ENCODE data around the gene TRIM75.

Gene TRIM75

GRCh38 chr4:165027762-165028402, 25.8 kb upstream of the TRIM75 start:
- H3K27me3 ChIP-seq (replicated peaks; ENCODE audit: control insufficient read depth, insufficient read depth, low read length), result no peaks in the 10 kb centered on the region
- DNase-seq (ENCODE audit: extremely low read depth, insufficient read length), result no peak
- TF ChIP-seq CTCF (IDR thresholded peaks at IDR 0.05; ENCODE audit: insufficient read depth, low read length, poor library complexity, severe bottlenecking), result no peak
- H3K4me3 ChIP-seq (replicated peaks; ENCODE audit: low read depth, low read length), result no peak overlapping the region
- no peaks in the 10 kb centered on the region for H3K36me3 ChIP-seq (ENCODE audit: control insufficient read depth, insufficient read depth, low read length)

DNA sequence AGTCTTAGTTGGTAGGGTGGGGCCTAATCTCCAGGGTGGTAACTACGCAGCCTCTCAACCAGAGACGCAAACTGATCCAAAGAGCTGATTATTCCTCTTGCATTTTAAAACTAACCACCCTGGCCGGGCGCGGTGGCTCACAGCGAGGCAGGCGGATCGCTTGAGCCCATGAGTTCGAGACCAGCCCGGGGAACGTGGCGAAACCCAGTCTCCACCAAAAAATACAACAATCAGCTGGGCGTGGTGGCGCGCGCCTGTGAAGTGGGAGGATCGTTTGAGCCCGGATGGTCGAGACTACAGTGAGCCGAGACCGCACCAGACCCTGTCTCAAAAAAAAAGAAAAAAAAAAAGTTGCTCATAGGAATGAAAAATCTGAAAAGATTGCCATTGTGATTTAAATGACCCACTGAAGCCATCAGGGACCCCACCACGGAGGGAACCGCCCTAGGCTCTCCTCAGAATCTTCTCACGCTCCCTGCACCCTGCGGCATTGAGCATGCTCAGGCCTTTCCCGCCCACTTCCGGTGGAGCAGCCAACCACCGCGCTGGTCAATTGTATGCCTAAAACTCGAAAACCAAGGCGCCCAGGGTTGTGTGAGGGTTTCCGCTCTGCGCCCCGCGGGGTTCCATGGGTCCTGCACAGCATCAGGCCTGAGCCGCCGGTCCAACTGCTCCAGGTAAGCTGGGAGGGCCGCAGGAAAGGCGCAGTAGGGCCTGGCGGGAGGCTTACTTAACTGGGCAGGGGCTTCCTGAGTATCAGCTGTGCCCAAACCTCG, 22.0 kb upstream of the TRIM75 start, which contains the start of gene TRIM60:
TSS of gene TRIM60 (plus strand) at position 564 of the 776 bp plus-strand sequence. CDS start 8,074 bp downstream, outside the sequence.
- Histone ChIP-seq H3K27me3 (replicated peaks; ENCODE audit: control insufficient read depth, insufficient read depth, low read length) (no peaks in the 10 kb centered on the region), H3K36me3 (ENCODE audit: control insufficient read depth, insufficient read depth, low read length) (no peaks in the 10 kb centered on the region), H3K4me3 (replicated peaks; ENCODE audit: low read depth, low read length) (no peak within 1 kb of the TSS)
- no peak for DNase-seq (ENCODE audit: extremely low read depth, insufficient read length)
- TF ChIP-seq CTCF (IDR thresholded peaks at IDR 0.05; ENCODE audit: insufficient read depth, low read length, poor library complexity, severe bottlenecking), result no peak

DNA sequence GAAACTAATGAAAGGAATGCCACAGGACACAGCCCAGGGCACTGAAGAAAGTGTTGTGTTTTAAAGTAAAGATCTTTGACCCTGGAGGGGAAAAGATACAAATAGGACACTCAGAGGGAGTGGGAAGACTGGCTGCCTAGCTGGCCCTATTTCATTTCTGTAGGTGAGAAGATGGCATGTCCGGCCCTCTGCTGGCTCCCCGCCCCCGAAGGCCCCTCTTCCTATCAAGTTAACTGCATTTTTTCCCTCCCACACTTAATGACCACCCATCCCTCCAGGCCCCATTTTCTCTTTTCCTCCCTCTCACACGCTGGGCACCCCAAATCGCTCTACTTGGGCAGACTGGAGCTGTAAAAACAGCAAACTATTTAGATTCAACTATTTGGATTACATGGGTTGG, 5.5 kb upstream of the TRIM75 start:
- H3K4me3 ChIP-seq (replicated peaks; ENCODE audit: low read depth, low read length), result no peak overlapping the region
- H3K27me3 ChIP-seq (replicated peaks; ENCODE audit: control insufficient read depth, insufficient read depth, low read length), result no peaks in the 10 kb centered on the region
- TF ChIP-seq CTCF (IDR thresholded peaks at IDR 0.05; ENCODE audit: insufficient read depth, low read length, poor library complexity, severe bottlenecking), result no peak
- no peak for DNase-seq (ENCODE audit: extremely low read depth, insufficient read length)
- H3K36me3 ChIP-seq (ENCODE audit: control insufficient read depth, insufficient read depth, low read length), result no peaks in the 10 kb centered on the region

DNA sequence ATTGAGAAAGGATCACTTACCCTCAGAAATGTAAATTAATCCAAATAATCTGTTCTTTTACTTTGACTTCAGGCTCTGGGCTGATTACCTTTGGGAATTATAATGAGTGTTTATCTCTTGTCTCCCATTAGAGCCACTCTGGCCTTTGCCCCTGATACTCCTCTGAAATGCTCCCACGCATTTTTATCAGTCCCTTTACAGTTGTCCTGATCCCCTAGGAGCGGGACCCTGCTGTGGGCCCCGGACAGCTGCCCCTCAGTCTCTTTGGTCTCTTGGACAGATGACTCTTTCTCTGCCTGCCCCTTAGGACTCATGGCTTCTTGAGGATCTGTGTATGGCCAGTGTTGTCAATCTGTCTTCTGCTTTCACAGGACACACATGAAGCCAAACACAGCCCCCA, 1.0 kb upstream of the TRIM75 start:
- no peaks in the 10 kb centered on the region for H3K36me3 ChIP-seq (ENCODE audit: control insufficient read depth, insufficient read depth, low read length)
- H3K4me3 ChIP-seq (replicated peaks; ENCODE audit: low read depth, low read length), result no peak overlapping the region
- no peak for DNase-seq (ENCODE audit: extremely low read depth, insufficient read length)
- H3K27me3 ChIP-seq (replicated peaks; ENCODE audit: control insufficient read depth, insufficient read depth, low read length), result no peaks in the 10 kb centered on the region
- TF ChIP-seq CTCF (IDR thresholded peaks at IDR 0.05; ENCODE audit: insufficient read depth, low read length, poor library complexity, severe bottlenecking), result no peak

DNA sequence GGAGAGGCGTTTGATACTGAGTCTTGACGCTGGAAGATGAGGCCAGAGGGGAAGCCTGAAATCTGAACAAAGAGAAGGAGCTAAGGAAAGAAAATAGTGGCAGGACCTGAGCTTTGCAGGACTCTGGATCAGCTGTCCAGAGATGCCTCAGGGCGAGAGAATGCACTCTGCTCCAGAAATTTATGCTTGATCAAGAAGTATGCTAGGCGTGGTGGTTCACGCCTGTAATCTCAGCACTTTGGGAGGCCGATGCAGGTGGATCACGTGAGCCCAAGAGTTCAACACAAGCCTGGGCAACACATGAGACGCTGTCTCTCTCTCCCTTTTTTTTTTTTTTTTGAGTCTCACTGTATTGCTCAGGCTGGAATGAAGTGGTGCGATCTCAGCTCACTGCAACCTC, 1.9 kb downstream of the TRIM75 start:
- Histone ChIP-seq H3K27me3 (replicated peaks; ENCODE audit: control insufficient read depth, insufficient read depth, low read length) (no peaks in the 10 kb centered on the region), H3K4me3 (replicated peaks; ENCODE audit: low read depth, low read length) (no peak overlapping the region), H3K36me3 (ENCODE audit: control insufficient read depth, insufficient read depth, low read length) (no peaks in the 10 kb centered on the region)
- no peak for TF ChIP-seq CTCF (IDR thresholded peaks at IDR 0.05; ENCODE audit: insufficient read depth, low read length, poor library complexity, severe bottlenecking)
- no peak for DNase-seq (ENCODE audit: extremely low read depth, insufficient read length)
